Measurements from ENCODE around the gene ABLIM2.

Gene ABLIM2

GRCh38 chr4:7981738-7982394, 176.7 kb downstream of the ABLIM2 start:
- DNase-seq (ENCODE audit: low read depth), result no peak

- DNase-seq (ENCODE audit: low read depth), result no peak
These were observed 178.6 kb downstream of the ABLIM2 start for GRCh38 chr4:7980036-7980435.

GRCh38 chr4:7979652-7979968, 179.0 kb downstream of the ABLIM2 start:
- DNase-seq (ENCODE audit: low read depth), result no peak

- DNase-seq (ENCODE audit: low read depth), result no peak
These were observed 179.5 kb downstream of the ABLIM2 start for GRCh38 chr4:7978907-7979651.

GRCh38 chr4:7978489-7978888, 180.1 kb downstream of the ABLIM2 start:
- DNase-seq (ENCODE audit: low read depth), result no peak

GRCh38 chr4:7976634-7977033, 182.0 kb downstream of the ABLIM2 start:
- DNase-seq (ENCODE audit: low read depth), result no peak

- DNase-seq (ENCODE audit: low read depth), result no peak
These were observed 182.6 kb downstream of the ABLIM2 start for GRCh38 chr4:7976025-7976424.

GRCh38 chr4:7974425-7974824, 184.2 kb downstream of the ABLIM2 start:
- DNase-seq (ENCODE audit: low read depth), result no peak

GRCh38 chr4:7973545-7973981, 185.1 kb downstream of the ABLIM2 start:
- DNase-seq (ENCODE audit: low read depth), result no peak

- no peak for DNase-seq (ENCODE audit: low read depth)
These were observed 186.6 kb downstream of the ABLIM2 start for GRCh38 chr4:7971881-7972500.

GRCh38 chr4:7971159-7971631, 187.4 kb downstream of the ABLIM2 start:
- no peak for DNase-seq (ENCODE audit: low read depth)

GRCh38 chr4:7970361-7970946, 188.2 kb downstream of the ABLIM2 start:
- DNase-seq (ENCODE audit: low read depth), result no peak

- no peak for DNase-seq (ENCODE audit: low read depth)
These were observed 190.2 kb downstream of the ABLIM2 start for GRCh38 chr4:7968262-7968896.

GRCh38 chr4:7967501-7968261, 190.9 kb downstream of the ABLIM2 start:
- no peak for DNase-seq (ENCODE audit: low read depth)

- DNase-seq (ENCODE audit: low read depth), result no peak
These were observed 191.6 kb downstream of the ABLIM2 start for GRCh38 chr4:7967063-7967440.

GRCh38 chr4:7966281-7967062, 192.1 kb downstream of the ABLIM2 start:
- DNase-seq (ENCODE audit: low read depth), result no peak

- no peak for DNase-seq (ENCODE audit: low read depth)
These were observed 193.5 kb downstream of the ABLIM2 start for GRCh38 chr4:7964890-7965662.

- DNase-seq (ENCODE audit: low read depth), result no peak
These were observed 194.2 kb downstream of the ABLIM2 start for GRCh38 chr4:7964459-7964858.

- DNase-seq (ENCODE audit: low read depth), result no peak
These were observed 194.9 kb downstream of the ABLIM2 start for GRCh38 chr4:7963691-7964090.
